ENCODE results near the gene ZNF319.
"Not testable (repeated sequence)": the region's sequence is repeated elsewhere in the genome, so short reads cannot be mapped to it uniquely, and the experiment has no call there.

The ZNF319 gene

DNA sequence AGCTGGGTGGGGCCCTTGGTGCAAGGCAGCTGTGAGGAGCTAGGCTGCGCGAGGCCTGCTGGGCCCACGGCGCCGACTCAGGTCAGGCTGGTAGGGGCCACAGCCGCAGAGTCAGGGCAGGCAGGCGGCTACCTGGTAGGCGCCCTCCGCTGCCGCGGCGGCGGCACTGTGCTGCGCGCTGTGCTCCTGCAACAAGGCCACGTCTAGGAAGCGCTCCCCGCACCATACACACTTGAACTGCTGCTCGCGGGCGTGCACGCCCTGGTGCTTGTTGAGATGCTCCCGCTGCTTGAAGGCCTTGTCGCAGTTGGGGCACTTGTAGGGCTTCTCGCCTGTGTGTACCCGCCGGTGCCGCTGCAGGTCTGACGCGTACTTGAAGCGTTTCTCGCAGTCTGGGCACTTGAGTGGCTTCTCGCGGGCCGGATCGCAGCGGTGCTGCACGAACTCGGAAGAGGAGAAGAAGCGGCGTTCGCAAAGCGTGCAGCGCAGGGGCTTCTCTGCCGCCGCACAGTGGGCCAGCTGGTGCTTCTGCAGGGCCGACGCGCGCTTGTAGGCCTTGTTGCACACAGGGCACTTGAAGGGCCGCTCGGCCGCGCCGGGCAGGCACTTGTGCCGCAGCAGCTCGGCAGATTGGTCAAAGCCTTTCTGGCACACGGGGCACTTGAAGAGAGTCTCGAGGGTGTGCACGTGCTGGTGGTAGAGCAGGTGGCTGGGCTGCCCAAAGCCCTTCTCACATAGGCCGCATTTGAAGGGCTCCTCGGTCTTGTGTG is 3.9 kb downstream of the ZNF319 start:
- no peak for DNase-seq

DNA sequence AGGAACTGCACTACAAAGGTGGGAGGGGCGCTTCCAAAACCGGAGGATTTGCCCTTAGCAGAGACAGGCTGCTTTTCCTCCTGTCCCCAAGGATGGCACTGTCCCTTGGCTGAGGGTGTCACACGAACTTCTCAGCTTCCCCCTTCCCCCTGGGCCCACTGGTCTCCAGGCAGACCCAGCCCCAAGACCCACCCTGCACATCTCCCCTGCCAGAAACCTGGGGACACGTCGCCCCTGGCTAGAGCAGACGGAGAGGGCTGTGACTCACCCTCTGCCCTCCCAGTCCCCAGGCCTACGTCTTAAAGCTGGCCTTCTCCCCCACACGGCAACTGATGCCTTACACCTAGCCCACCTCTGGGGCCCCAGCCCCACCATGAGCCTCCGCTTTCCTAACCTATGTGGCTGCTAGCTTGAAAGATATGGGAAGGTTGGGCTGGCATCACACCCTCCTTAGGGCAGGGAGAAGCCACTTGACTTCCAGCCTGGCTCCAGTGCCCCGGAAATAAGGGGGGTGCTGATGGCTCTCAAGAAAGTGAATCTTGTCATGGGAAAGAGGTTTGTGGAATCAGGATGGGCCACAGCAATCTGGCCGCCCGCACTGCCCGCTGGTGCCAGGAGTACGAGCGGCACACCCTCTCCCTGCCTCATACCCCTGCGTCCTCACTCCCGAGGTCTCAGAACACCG is 4.6 kb downstream of the ZNF319 start:
- DNase-seq, result no peak

DNA sequence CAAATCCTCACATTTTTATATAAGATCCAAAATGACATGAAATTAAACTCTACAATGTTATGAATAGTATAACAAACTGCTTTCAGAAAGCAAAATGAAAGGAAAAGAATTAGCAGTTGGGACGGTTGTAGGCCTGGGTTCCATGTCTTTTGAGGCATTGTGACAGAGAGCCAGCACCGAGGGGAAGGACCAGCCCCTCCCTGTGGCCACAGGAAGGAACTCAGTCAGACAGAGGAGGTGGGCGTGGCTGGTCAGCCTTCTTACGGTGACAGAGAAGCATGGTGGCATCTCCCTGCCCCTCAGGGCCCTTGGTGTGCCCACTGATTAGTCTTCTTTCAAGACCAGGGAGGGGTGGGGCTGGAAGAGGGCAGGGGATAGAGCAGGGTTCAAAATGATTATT is 5.7 kb downstream of the ZNF319 start:
- peak; percentile 26 for DNase-seq

DNA sequence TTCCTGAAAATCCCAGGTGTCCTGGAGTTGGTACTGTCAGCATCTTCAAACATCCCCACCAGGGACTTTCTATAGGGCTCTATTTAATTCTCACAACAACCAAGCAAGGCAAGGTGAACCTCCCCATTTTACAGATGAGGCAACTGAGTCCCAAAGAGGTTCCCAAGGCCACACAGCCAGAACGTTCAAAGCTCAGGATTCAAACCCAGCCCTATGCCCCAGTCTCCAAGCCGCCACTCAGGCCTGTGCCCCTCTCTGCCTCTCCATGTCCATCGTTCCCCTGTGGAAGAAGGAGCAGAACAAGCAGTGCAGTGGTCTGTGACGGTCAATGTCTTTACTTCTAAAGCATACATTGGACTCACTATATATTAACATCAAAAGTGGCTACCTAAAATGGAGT is 6.1 kb downstream of the ZNF319 start:
- DNase-seq, result no peak

DNA sequence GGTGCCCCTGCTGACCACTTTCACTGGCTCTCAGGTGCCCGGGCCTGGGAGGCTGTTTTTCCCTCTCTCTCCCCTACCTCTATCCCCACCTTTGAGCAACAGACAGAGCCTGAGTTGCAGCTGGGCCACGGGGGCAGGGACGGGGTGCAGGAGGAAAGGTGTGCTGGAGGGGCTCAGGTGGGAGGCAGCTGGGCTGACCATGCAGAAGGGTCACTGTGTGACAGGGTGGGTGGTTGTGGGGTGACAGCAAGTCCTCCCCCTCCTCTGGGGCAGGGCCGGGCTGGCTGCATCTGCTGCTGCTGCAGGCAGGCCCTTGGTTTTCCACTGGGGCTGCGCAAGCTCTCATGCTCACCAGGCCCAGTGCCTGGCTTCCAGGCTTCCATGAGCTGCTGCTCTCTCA is 6.6 kb downstream of the ZNF319 start:
- no peak for DNase-seq

DNA sequence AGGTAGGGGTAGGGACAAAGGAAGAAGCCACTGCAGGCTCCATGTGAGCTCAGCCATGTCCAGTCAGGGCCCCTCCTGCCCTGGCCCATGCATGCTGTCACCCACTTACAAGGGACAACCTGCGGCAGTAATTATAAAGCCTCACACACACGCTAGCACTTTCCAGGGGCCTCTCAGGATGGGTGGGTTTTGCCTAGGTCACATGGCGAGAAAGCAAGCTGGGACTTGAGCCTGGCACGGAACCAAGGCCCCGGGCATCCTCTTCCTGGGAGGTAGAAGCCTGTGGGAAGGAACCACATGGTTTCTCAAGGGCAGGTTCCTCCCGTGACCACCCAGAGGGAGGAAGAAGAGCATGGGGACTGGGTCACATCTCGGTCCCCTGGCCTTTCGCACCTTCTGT is 7.0 kb downstream of the ZNF319 start:
- DNase-seq, result no peak

DNA sequence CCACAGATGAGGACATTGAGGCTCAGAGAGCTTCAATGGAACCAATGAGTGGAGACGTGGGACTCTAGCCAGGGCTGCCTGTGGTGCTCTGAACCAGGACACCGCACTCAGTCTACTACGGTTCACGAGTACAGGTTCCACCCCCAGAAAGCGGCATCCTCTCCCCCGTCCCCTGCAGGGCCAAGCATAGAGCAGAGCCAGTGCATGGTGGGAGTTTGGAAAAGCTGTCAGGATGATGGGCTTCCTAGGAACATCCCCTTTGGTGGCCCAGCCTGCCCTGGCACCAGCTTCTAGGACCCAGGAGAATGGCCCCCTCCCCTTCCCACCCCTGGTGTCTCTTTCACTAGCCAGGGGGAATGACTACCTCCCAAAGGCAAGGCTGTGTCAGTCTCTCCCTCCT is 8.4 kb downstream of the ZNF319 start:
- DNase-seq, result no peak

DNA sequence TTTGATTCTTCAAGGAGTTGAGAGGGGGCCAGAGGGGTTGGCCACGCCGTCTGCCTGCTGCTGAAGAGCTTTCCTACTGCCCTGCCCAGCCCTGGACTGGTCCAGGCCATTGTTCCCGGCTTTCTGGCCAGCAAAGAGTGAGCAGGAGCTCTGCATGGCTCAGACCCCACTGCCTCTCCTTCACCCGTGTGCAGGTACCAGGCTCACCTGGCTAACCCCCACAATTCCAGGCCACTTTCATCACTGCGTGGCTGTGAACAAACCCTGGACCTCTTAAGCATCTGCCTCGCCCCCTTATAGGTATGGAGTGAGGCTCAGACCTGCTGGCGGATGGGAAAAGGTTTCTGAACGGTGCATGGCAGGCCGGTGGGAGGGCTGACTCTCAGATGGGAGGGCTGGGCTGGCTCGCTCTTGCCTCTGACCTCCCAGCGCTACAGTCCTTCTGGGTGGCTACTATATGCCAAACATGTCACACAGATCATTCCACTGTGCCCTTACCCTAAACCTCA is 8.9 kb downstream of the ZNF319 start:
- DNase-seq, result no peak

DNA sequence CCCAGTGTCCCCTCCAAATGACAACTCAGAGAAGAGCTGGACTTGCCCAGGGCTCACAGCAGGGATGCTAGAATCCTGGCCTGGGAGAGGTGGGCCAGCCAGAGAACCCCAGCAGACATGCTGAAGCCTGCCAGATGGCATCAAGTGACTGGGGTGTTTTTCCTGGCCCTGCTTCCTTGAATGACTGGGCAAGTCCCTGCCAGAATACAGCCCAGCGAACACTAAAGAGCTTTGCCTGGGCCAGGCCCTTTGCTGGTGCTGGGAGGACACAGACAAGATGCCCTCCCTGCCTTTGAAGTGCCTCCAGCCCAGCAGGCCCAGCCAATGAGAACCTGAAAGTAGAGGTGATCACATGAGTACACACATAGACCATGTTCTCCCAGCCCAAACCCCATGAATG is 11.5 kb downstream of the ZNF319 start:
- no peak for DNase-seq

DNA sequence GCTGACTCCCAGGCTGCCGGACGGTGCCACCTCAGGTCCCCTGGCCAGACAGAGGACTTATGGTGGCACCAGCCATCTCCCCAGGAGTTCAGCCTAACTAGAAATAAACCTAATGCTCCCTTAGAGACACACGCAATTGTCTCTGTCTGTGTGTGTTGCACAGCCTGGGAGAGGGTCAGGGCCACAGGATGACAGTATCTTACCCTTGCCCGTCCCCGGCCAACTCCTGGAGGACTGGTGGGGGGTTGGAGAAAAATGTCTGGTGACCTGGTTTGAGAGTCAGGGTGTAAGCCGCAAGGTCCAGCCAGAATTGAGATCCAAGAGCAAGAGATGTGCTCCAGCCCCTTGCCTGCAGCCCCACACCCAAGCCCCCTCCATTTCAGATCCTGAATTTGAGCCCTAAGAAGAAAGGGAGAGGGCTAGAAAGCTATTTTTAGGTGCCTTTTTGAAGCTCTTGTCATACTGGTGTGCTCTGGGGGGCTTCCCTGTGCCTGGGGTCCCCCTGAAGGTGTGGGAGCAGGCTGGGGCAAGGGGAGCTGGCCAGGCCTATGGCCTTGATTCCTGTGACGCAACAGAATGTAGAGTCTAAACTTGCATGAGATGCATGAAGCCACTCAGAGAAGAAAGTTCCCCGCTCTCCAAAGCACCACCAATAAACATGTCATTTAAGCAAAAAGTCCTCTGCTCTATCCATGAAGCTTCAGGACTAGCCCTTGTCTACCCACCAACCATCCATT is 12.9 kb downstream of the ZNF319 start:
- no peak for DNase-seq

DNA sequence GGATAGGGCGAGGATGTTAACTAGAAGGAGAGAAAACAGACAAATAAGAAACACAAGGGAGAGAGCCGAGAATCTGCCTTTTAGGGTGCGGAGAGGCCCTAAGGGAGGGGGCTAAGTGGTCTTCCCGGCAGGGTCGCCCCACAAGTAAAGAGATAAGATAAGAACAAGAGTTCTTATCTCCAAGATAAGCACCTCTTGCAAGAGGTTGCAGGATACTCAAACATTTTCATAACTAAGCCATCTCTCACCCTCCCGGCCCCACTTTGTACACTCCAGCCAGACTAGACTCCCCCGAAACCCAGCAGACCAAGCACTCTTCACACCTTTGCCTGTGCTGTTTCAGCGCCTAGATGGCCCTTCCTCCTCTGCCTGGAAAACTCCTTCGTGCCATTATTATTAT is 14.3 kb downstream of the ZNF319 start:
- DNase-seq, result no peak

DNA sequence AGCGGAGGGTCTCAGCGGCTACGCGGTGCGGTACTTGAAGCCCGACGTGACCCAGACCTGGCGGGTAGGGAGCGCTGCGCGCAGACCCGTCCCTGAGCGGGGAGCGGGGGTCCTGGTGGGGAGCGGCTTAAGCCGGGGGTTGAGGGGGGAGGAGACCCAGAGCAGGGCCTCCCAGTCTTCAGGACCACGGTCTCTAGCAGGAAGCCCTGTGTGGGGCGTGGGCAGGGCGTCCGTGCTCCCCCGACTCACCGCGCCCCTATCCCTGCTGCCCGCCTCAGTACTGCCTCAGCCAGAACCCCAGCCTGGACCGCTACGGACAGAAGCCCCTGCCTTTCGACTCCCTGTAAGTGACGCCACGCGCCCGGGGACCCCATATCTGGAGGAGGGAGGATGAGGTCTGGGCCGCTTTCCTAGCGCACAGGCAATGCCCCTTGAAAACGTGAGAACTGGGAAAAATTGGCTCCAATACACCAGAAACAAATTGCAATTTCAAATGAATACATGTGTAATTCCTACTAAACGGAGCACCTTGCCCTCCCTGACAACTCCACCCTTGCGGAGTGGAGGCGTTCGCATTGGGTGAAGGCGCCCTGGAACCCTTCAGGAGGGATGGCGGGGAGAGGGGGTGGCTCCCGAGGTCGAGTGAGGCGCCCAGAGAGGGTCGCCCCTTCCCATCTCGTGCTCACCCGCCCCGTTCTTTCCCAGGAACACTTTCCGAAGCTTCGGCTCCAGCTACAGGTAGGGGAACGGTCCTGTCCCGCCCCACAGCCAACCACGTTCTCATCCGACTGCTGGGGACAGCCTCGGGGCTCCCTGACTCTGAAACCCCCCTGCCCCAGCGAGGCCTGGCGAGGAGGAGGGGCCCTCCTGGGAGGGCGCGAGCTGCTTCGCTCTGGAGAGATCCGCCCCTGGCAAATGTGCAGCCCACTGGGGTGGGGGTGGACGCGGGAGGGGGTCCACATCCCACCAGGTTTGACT is 15.0 kb downstream of the ZNF319 start:
- DNase-seq, result no peak

DNA sequence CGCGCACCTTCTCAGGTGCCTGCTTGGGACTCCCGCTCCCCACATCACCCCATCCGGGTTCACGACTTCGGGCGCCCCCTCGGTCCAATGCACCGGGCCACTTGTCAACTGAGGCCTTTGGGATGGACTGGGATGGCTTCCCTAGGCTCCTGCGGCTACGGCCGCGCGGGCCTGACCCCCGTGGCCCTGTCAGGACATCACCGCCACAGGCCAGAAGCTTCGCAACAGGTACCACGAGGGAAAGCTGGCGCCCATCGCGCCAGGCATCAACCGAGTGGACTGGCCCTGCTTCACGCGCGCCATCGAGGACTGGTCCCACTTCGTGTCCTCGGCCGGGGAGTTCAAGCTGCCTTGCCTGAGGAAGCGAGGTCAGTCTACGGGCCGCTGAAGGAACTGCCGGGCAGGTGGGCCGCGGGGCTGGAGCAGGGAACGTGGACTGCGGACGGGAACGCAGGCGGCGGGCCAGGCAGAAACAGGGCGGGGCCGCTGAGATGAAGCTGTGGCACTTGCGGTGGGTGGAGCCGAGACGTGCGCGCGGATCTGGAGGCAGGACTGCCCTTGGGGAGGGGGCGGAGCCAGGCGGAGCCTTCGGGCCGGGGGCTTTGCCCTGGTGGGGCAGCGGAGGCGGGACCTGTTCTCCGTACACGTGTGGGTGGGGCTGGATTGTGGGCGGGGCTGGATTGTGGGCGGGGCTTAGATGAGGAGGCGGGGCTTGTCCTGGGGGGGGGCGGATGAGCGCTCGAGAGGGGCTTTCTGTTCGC is 15.8 kb downstream of the ZNF319 start:
- DNase-seq, result peak; percentile 93

DNA sequence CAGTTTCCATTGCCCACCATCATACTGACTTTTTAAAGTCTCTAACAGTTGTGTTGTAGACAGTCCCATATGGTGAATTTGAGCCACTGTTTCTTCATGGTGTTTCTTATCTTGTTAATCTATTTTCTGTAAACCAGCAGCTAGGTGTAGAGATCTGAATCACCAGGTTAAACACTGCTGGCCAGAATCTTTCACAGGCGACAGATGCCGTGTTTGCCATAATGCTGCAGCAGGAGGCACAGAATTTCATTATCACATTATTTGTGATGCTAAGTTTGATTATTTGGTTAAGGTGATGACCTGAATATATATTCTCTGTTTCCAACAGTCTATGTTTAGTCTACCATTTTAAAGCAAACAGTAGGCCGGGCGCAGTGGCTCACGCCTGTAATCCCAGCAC is 18.1 kb downstream of the ZNF319 start:
- DNase-seq, result no peak

DNA sequence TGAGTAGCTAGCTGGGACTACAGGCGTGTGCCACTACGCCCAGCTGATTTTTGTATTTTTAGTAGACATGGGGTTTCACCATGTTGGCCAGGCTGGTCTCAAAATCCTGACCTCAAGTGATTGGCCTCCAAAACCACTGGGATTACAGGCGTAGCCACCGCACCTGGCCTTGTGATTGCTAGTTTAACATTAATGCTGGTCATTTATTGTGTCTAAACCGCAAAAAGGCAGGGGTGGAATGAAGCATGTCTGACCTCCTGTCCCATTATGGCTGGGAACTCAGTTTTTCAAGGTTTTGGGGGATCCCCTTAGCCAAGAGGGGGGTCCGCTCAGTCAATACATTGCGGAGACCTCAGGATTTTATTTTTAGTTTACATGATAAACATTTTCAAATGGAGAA is 18.8 kb downstream of the ZNF319 start:
- no peak for DNase-seq

DNA sequence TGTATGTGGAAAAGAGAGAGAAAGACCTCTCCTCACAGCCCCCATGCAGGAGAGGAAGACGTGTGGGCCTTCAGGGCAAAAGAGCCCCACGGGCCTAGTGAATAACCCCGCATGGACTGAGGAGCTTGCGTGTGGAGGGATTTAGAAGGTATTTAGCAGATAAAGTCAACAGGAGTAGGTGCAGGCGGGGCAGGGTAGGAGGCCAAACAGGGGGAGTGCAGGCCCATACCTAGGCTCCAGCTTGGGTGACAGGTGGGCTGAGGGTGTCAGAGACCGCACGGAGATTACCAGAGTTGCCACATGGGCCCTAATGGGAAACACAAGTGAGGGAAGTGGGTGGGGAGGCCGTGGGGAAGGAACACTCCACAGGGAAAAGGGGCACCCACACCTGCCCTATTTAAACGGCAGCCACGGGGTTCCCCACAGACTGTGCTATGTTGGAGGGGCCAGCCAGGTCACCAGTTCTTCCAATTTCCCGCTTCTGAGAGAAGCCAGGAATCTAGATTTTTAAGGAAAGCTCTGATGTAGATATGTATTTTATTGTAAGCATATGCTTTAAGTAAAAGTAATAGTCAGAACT is 21.4 kb downstream of the ZNF319 start:
- DNase-seq, result no peak

DNA sequence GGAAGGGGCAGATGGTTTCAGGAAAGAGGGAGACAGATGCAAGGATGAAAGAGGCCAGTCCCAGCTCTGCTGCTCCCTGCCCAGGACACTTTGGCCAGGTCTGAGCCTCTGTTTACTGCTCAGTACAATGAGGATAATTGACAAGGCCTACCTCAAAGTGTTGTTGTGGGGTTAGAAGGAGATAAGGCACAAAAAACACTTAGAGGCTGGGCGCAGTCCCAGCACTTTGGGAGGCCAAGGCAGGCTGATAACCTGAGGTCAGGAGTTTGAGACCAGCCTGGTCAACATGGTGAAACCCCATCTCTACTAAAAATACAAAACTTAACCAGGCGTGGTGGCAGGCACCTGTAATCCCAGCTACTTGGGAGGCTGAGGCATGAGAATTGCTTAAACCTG is 22.4 kb downstream of the ZNF319 start:
- DNase-seq, result not testable (repeated sequence)

DNA sequence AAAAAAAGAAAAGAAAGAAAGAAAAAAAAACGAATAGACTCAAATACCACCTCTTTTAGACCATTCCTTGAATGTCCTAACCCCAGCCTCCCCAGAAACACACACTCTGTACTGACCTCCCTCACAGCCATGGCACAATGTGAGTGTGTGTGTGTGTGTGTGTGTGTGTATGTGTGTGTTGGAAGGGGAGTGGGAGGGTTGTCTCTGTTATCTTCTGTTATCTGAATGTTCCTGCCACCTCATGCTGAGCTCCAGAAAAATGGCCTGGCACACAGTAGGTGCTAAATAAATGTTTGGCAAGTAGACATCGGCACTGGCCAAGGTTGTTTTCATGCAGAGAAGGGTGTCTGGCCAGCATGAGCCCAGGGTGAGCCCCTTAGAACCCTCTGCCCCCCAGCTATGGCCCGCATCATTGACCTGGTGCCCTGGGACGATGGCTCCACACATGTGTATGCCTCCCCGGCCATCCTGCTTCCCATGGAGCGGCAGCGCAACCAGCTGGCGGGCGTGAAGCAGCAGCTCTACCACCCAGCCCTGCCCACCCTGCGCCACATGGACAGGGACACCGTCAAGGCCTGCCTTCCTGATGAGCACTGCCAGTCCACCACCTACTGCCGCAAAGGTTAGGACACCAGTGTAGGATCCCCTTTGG is 22.9 kb downstream of the ZNF319 start:
- no peak for DNase-seq

DNA sequence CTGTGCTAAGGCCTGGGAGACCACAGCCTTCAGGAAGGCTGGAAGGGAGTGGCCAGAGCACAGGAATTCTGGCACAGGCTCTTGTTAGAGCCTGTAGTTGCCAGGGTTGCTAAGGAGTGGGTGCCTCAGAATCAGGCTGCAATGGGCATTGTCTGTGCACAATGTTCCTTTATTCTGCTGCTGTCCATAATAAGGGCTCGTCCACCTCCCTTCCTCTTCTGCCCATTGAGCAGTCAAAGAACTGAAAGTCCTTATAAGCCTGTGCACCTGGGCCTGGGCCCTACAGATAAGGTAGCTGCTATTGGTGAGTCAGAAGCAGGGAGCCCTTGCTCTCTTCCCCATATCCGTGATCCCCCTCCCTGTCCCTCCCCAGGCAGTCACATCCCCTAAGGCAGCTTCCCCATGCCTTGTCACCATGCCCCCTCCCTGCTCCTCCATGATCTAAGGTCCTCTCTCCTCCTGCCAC is 24.1 kb downstream of the ZNF319 start:
- no peak for DNase-seq

DNA sequence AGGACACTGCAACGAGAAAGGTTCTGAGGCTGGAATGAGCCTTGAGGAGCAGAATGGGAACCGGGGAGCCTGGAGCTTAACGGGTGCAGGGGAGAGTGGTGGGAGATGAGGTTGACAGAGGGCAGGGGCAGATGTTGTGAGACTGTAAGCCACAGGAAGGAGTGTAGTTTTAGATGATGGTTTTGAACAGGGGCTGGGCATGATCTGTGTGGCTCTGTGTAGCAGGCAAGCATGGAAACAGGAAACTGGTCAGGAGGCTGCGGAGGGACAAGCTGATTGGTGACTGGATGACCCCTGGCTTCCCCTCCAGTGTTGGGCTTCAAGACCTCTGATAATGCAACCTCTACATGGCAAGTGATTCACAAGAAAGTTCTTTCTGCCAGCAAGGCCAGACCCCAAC is 28.2 kb downstream of the ZNF319 start:
- no peak for DNase-seq

DNA sequence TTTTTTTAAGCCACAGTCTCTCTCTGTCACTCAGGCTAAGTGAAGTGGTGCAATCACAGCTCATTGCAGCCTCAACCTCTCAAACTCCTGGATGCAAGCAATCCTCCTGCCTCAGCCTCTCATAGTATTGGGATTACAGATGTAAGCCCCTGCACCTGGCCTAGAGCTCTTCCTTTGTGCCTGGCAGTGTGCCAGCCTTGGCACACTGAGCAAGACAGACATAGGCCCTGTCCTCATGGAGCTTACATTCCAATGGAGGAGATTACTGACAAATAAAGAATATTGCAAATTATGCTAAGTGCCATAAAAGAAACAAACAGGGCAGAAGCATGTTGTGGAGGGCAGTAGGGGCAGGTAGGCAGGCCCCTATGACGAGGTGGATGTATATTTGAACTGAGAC is 28.6 kb downstream of the ZNF319 start:
- DNase-seq, result no peak
